ENCODE data around the gene PRAMEF12. TPM values are rescaled to one million over a fixed set of nuclear protein-coding genes. Genes with fewer than 3 reads are reported as not detected.

The PRAMEF12 gene
- total RNA-seq, 1 donor from 2014 or later, result not detected

GRCh38 chr1:12761781-12762180 lies 11.8 kb upstream of the PRAMEF12 start:
- no peak overlapping the region for H3K4me3 ChIP-seq
- no peaks in the 10 kb centered on the region for H3K4me1 ChIP-seq
- H3K27me3 ChIP-seq, result peaks cover 7% of the 10 kb centered on the region
- ATAC-seq, result no peak
- no peak for DNase-seq
- H3K36me3 ChIP-seq, result no peaks in the 10 kb centered on the region
- TF ChIP-seq CTCF (IDR thresholded peaks at IDR 0.05), result no peak
- intact Hi-C loops (cut with DNase I), result no loop called here
- no peak overlapping the region for H3K27ac ChIP-seq
- no peaks in the 10 kb centered on the region for H3K9me3 ChIP-seq

GRCh38 chr1:12762766-12763165 lies 10.8 kb upstream of the PRAMEF12 start:
- intact Hi-C loops (cut with DNase I), result no loop called here
- DNase-seq (no peak), ATAC-seq (no peak)
- no peak overlapping the region for H3K27ac ChIP-seq
- TF ChIP-seq CTCF (IDR thresholded peaks at IDR 0.05), result no peak
- H3K4me3 ChIP-seq, result no peak overlapping the region
- no peaks in the 10 kb centered on the region for H3K9me3 ChIP-seq
- H3K4me1 ChIP-seq, result no peaks in the 10 kb centered on the region
- H3K36me3 ChIP-seq, result no peaks in the 10 kb centered on the region
- H3K27me3 ChIP-seq, result peaks cover 7% of the 10 kb centered on the region

- intact Hi-C loops (cut with DNase I), result no loop called here
- no peaks in the 10 kb centered on the region for H3K4me1 ChIP-seq
- no peaks in the 10 kb centered on the region for H3K9me3 ChIP-seq
- no peaks in the 10 kb centered on the region for H3K36me3 ChIP-seq
- TF ChIP-seq CTCF (IDR thresholded peaks at IDR 0.05), result no peak
- DNase-seq, result no peak
- no peak for ATAC-seq
- H3K27ac ChIP-seq, result no peak overlapping the region
- no peak overlapping the region for H3K4me3 ChIP-seq
- H3K27me3 ChIP-seq, result peaks cover 7% of the 10 kb centered on the region
These were observed 10.1 kb upstream of the PRAMEF12 start for GRCh38 chr1:12763479-12763878.

- ATAC-seq, result no peak
- Histone ChIP-seq H3K36me3 (no peaks in the 10 kb centered on the region), H3K27ac (no peak overlapping the region), H3K4me3 (no peak overlapping the region), H3K9me3 (no peaks in the 10 kb centered on the region), H3K4me1 (no peaks in the 10 kb centered on the region), H3K27me3 (peaks cover 4% of the 10 kb centered on the region)
- DNase-seq, result no peak
- intact Hi-C loops (cut with DNase I), result no loop called here
- TF ChIP-seq CTCF (IDR thresholded peaks at IDR 0.05), result no peak
These were observed 9.5 kb upstream of the PRAMEF12 start for GRCh38 chr1:12764016-12764415.

- intact Hi-C loops (cut with DNase I), result no loop called here
- H3K4me1 ChIP-seq, result no peaks in the 10 kb centered on the region
- H3K9me3 ChIP-seq, result no peaks in the 10 kb centered on the region
- TF ChIP-seq CTCF (IDR thresholded peaks at IDR 0.05), result no peak
- DNase-seq (no peak), ATAC-seq (no peak)
- no peak overlapping the region for H3K4me3 ChIP-seq
- peaks cover 12% of the 10 kb centered on the region for H3K27me3 ChIP-seq
- no peak overlapping the region for H3K27ac ChIP-seq
- H3K36me3 ChIP-seq, result no peaks in the 10 kb centered on the region
These were observed 4.5 kb upstream of the PRAMEF12 start for GRCh38 chr1:12769031-12769430.

GRCh38 chr1:12769976-12770505 lies 3.5 kb upstream of the PRAMEF12 start:
- TF ChIP-seq CTCF (IDR thresholded peaks at IDR 0.05), result no peak
- ATAC-seq (no peak), DNase-seq (no peak)
- Histone ChIP-seq H3K9me3 (no peaks in the 10 kb centered on the region), H3K36me3 (no peaks in the 10 kb centered on the region), H3K4me3 (no peak overlapping the region), H3K27ac (no peak overlapping the region), H3K27me3 (peaks cover 12% of the 10 kb centered on the region), H3K4me1 (no peaks in the 10 kb centered on the region)
- intact Hi-C loops (cut with DNase I), result no loop called here

Data from upper lobe of right lung (tissue), 1 donor.